AG04450 (cell line): Measurements from ENCODE around the gene SCAP. TPM values are rescaled to one million over a fixed set of nuclear protein-coding genes. Genes with fewer than 3 reads are reported as not detected.
"Not testable (repeated sequence)": the region's sequence is repeated elsewhere in the genome, so short reads cannot be mapped to it uniquely, and the experiment has no call there.

Experiments used
- CTCF ChIA-PET: fragments of 300-600, 350-600 bp; formaldehyde crosslinking; extraction: SDS; loops from one replicate; lab custom pipeline; 2022; ENCODE audit warnings: antibody characterized with exemption, inconsistent platforms; lab: Charles Lee
- POLR2A ChIA-PET: fragments of 350-600 bp; formaldehyde crosslinking; extraction: SDS; loops from one replicate; lab custom pipeline; 2021; ENCODE audit warnings: antibody characterized with exemption, inconsistent platforms; lab: Yijun Ruan, JAX
- DNase-seq: peaks from one replicate; pipeline ENCODE4 v3.0.0-alpha.2; 2011; ENCODE audit warnings: low read depth, low spot score
- H3K27ac ChIP-seq: one replicate; pipeline ENCODE4 v1.5.1; 2012; ENCODE audit warnings: low read depth, low read length, control low read depth
- H3K27me3 ChIP-seq: one replicate; pipeline ENCODE4 v1.6.0; 2012; ENCODE audit warnings: low read length; ENCODE audit not compliant: control insufficient read depth, insufficient read depth
- H3K4me3 ChIP-seq: 2 replicates; pipeline ENCODE4 v1.5.1; 2011; ENCODE audit warnings: mild to moderate bottlenecking, low read depth, low read length, control low read depth
- H3K9me3 ChIP-seq: 2 replicates; pipeline ENCODE4 v1.5.1; 2012; ENCODE audit warnings: low read length; ENCODE audit not compliant: control insufficient read depth, insufficient read depth
- CTCF ChIP-seq: IDR thresholded peaks from 2 replicates; pipeline ENCODE4 v1.5.1; 2011; ENCODE audit warnings: low read depth, low read length, control low read depth, inconsistent platforms
- polyA plus RNA-seq: library from polyadenylated mRNA; depleted of rRNA; stranded (reverse); fragments of >200 nt; gene quantifications from 2 replicates; pipeline ENCODE4 v1.2.3, GENCODE V29; 2011

Gene SCAP
- polyA plus RNA-seq, 1 experiment: 17.0 TPM

- Histone ChIP-seq H3K4me3 (no peak overlapping the region), H3K27me3 (no peaks in the 10 kb centered on the region), H3K9me3 (peaks cover 4% of the 10 kb centered on the region; the same call in 1 of the 2 replicates), H3K27ac (no peak overlapping the region)
- no peak for DNase-seq
- ChIA-PET POLR2A (no interaction called here), CTCF (no interaction called here)
- TF ChIP-seq CTCF: no peak
Measured at GRCh38 chr3:47464588-47464987, 11.2 kb downstream of the SCAP start.

GRCh38 chr3:47459534-47460085, 16.1 kb downstream of the SCAP start:
- H3K27me3 ChIP-seq, POLR2A ChIA-PET, DNase-seq, H3K27ac ChIP-seq, H3K9me3 ChIP-seq, H3K4me3 ChIP-seq: not testable (repeated sequence)
- CTCF ChIA-PET: interaction anchor here (0.9 to 1.3 kb wide), 2 partner anchors 17 to 38 kb away, joined by 3 read pairs; no protein-coding TSS in a partner anchor

DNA sequence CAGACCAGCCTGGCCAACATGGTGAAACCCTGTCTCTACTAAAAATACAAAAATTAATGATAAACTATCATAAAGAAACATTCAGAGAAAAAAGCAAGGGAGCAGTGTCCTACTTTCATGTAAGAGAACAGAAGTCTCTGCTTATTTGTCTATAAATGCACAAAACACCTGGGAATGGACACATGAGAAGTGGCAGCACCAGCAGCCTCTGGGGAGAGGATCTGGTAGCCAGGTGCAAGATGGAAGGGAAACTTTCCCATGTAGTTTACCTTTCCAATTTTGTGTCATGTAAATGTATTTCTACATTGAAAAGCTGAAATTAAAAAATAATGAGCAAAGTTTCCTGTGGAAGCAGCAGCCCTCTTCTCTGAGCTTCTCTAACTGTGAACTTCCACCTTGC, 18.8 kb downstream of the SCAP start:
- DNase-seq: no peak
- ChIA-PET POLR2A (no interaction called here), CTCF (no interaction called here)
- peaks cover 8% of the 10 kb centered on the region for H3K9me3 ChIP-seq
- H3K27ac ChIP-seq: no peak overlapping the region
- H3K27me3 ChIP-seq: no peaks in the 10 kb centered on the region
- no peak overlapping the region for H3K4me3 ChIP-seq
- no peak for TF ChIP-seq CTCF

GRCh38 chr3:47455806-47456452, 19.8 kb downstream of the SCAP start:
- no peak overlapping the region for H3K27ac ChIP-seq
- H3K9me3 ChIP-seq: peaks cover 8% of the 10 kb centered on the region
- POLR2A ChIA-PET: no interaction called here
- no peak for DNase-seq
- H3K4me3 ChIP-seq: no peak overlapping the region
- TF ChIP-seq CTCF: no peak
- H3K27me3 ChIP-seq: no peaks in the 10 kb centered on the region
- CTCF ChIA-PET: no interaction called here

DNA sequence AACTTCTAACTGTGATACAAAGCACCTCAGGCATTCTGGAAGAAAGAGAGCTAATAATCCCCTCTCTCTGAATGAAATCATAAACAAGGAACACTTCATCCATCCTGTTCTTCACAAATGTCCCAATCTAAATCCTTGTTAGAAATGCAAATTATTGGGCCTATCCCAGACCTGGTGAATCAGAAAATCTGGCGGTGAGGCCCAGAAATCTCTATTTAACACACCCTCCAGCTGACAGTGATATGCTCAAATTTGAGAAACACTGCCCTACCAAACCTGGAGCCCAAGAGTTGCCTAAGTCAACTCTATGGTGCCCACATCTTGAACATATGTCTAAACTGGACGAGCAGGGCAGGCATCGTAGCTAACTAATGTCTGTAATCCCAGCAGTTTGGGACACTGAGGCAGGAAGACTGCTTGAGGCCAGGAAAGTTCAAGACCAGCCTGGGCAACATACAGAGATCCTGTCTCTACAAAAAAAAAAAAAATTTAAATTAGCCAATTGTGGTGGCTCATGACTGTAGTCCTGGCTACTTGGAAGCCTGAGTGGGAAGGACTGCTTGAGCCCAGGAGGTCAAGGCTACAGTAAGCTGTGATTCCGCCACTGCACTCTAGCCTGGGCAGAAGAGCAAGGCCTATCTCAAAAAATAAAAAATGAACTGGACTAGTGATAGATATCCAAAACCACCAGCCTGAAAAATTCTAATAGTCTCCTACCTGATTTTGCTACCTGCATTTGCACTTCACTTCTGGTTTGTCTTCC, 23.1 kb downstream of the SCAP start:
- H3K9me3 ChIP-seq: no peaks in the 10 kb centered on the region
- no peaks in the 10 kb centered on the region for H3K27me3 ChIP-seq
- no peak overlapping the region for H3K27ac ChIP-seq
- TF ChIP-seq CTCF: no peak
- DNase-seq: no peak
- no peak overlapping the region for H3K4me3 ChIP-seq
- ChIA-PET POLR2A (no interaction called here), CTCF (no interaction called here)
